Thyroid gland (tissue), 4 donors: ENCODE measurements around the gene FBXL7. TPM values are rescaled to one million over a fixed set of nuclear protein-coding genes. Genes with fewer than 3 reads are reported as not detected.

Experiments used
- DNase-seq, 2 donors: peaks; one replicate each; pipeline ENCODE4 v3.0.0-alpha.2; 2019
- H3K27ac ChIP-seq, 3 donors: fragments of 200-600 bp; sonication (generic); 1 replicate in 2 of 3; 2 replicates in 1 of 3; pipeline ENCODE4 v1.5.1; 2016 to 2019; ENCODE audit warnings: mild to moderate bottlenecking in 1 of 3, moderate library complexity in 1 of 3
- H3K27me3 ChIP-seq: fragments of 200-600 bp; sonication (generic); one replicate; pipeline ENCODE4 v1.5.1; 2019
- H3K36me3 ChIP-seq, 2 donors: fragments of 200-600 bp; sonication (generic); one replicate each; pipeline ENCODE4 v1.5.1; 2016 to 2019
- H3K4me1 ChIP-seq, 2 donors: fragments of 200-600 bp; sonication (generic); one replicate each; pipeline ENCODE4 v1.5.1; 2017 to 2019
- H3K4me3 ChIP-seq, 3 donors: fragments of 200-600 bp; sonication (generic); replicated peaks in 1 of 3; 1 replicate in 2 of 3; 2 replicates in 1 of 3; pipeline ENCODE4 v1.5.1; 2016; ENCODE audit warnings: mild to moderate bottlenecking in 1 of 3
- H3K9me3 ChIP-seq: fragments of 200-600 bp; sonication (generic); one replicate; pipeline ENCODE4 v1.5.1; 2017
- POLR2A ChIP-seq, 2 donors: fragments of 450-650 bp; IDR thresholded peaks; one replicate each; pipeline ENCODE4 v1.6.1; 2017; ENCODE audit warnings: antibody characterized with exemption in 2 of 2, mild to moderate bottlenecking in 2 of 2, moderate library complexity in 1 of 2
- WGBS, 2 donors: methylation state at CpG; one replicate each; pipeline ENCODE4 v1.1.5; 2017; 5-methylcytosine and 5-hydroxymethylcytosine counted together
- intact Hi-C: fragments of 100-400 bp; cut with DNase I; formaldehyde crosslinking; loops from one replicate; pipeline ENCODE4 v1.15.1; 2023
- total RNA-seq, 4 donors: library from RNA; depleted of rRNA; stranded (reverse); fragments of >200 nt; gene quantifications; one replicate each; pipeline ENCODE4 v1.2.3, GENCODE V29; 2016
- TF ChIP-seq, protein P1 (sequence below), 6 experiments: fragments of 200-600 bp in 3 of 6; fragments of 450-650 bp in 3 of 6; sonication (generic) in 3 of 6; IDR thresholded peaks; one replicate each; pipeline ENCODE4 v1.5.1; 2016 to 2019; ENCODE audit warnings: antibody characterized with exemption in 6 of 6, mild to moderate bottlenecking in 2 of 6, inconsistent platforms in 1 of 6, moderate library complexity in 1 of 6

Gene FBXL7
- total RNA-seq, 4 donors from 2014 or later: 6.4 to 11.8 (median 9.2) TPM

DNA sequence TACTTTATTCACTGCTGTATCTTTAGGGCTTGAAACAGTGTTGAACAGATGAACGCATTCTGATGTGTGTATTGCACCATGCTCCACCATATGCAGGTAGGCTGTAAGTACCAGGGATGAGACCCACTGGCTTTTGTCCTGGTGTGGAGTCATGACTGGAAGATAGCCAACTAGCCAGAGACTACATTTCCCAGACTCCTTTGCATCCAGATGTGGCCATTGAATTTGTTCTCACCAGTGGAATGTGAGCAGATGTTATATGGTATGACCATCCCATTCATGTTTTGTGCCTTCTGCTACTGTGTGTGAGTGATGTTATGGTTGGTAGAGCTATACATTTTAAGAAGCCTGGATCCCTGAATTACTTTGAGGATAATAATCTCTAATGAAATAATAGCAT, 7.4 kb upstream of the FBXL7 start:
- TF ChIP-seq POLR2A (IDR thresholded peaks at IDR 0.05): no peak
- TF ChIP-seq, protein P1, sequence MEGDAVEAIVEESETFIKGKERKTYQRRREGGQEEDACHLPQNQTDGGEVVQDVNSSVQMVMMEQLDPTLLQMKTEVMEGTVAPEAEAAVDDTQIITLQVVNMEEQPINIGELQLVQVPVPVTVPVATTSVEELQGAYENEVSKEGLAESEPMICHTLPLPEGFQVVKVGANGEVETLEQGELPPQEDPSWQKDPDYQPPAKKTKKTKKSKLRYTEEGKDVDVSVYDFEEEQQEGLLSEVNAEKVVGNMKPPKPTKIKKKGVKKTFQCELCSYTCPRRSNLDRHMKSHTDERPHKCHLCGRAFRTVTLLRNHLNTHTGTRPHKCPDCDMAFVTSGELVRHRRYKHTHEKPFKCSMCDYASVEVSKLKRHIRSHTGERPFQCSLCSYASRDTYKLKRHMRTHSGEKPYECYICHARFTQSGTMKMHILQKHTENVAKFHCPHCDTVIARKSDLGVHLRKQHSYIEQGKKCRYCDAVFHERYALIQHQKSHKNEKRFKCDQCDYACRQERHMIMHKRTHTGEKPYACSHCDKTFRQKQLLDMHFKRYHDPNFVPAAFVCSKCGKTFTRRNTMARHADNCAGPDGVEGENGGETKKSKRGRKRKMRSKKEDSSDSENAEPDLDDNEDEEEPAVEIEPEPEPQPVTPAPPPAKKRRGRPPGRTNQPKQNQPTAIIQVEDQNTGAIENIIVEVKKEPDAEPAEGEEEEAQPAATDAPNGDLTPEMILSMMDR (IDR thresholded peaks at IDR 0.05): no peak
- no peak for DNase-seq
- 100% methylated on average over 1 of the region's 1 CpG for WGBS, 2 donors
- H3K36me3 ChIP-seq: no peaks in the 10 kb centered on the region
- H3K27me3 ChIP-seq: no peaks in the 10 kb centered on the region
- H3K4me1 ChIP-seq: no peaks in the 10 kb centered on the region
- no peak overlapping the region for H3K27ac ChIP-seq
- intact Hi-C loops: no loop called here
- no peak overlapping the region for H3K4me3 ChIP-seq
- H3K9me3 ChIP-seq: no peaks in the 10 kb centered on the region

DNA sequence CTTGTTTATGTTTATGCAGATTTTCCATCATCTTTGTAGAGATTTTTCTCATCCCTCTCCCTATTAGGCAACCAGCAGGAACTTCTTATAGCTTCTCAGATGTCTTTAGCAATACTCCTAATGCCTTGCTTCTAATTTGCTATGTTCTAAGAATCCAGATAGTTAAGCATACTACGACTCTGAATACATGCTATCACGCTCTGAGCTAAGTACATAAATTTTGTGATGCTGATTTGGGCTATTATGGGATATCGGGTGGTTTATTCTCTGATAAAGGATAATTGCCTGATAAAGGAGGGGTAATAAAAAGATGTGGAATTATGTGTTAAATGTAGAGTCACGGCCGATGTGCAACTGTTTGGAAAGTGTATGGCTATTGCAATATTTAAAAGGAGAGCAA, 6.5 kb upstream of the FBXL7 start:
- no peaks in the 10 kb centered on the region for H3K4me1 ChIP-seq
- intact Hi-C loops: no loop called here
- H3K9me3 ChIP-seq: no peaks in the 10 kb centered on the region
- H3K36me3 ChIP-seq: no peaks in the 10 kb centered on the region
- TF ChIP-seq POLR2A (IDR thresholded peaks at IDR 0.05): no peak
- TF ChIP-seq, protein P1 (IDR thresholded peaks at IDR 0.05): no peak
- 94% methylated on average over 5 of the region's 5 CpGs for WGBS, 2 donors
- H3K27me3 ChIP-seq: no peaks in the 10 kb centered on the region
- DNase-seq: no peak
- H3K27ac ChIP-seq: no peak overlapping the region
- H3K4me3 ChIP-seq: no peak overlapping the region

DNA sequence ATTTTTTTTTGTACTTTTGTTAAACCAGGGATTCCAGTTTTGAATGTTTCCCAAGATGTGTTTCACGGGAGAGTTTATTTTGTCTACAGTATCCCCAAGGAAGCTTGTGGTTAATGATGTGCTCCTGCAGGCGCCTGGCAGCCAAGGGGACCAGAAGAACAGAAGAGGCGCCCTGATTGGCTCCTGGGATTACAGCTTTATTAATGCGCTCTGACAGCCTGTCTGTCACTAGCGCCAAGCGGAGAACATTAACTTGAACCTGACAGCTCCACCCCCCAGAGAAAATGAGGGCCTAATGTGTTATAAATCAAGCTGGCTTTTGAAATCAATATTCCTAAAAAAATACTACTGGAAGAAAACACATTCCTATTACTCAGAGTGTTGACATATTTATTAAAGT, 5.0 kb upstream of the FBXL7 start:
- Histone ChIP-seq H3K4me3 (no peak overlapping the region), H3K27ac (no peak overlapping the region), H3K36me3 (no peaks in the 10 kb centered on the region), H3K4me1 (no peaks in the 10 kb centered on the region), H3K9me3 (no peaks in the 10 kb centered on the region), H3K27me3 (no peaks in the 10 kb centered on the region)
- WGBS, 2 donors: 63 to 78% methylated on average over 6 of the region's 6 CpGs
- DNase-seq: no peak
- TF ChIP-seq, protein P1 (IDR thresholded peaks at IDR 0.05): no peak
- TF ChIP-seq POLR2A (IDR thresholded peaks at IDR 0.05): no peak
- intact Hi-C loops: no loop called here

DNA sequence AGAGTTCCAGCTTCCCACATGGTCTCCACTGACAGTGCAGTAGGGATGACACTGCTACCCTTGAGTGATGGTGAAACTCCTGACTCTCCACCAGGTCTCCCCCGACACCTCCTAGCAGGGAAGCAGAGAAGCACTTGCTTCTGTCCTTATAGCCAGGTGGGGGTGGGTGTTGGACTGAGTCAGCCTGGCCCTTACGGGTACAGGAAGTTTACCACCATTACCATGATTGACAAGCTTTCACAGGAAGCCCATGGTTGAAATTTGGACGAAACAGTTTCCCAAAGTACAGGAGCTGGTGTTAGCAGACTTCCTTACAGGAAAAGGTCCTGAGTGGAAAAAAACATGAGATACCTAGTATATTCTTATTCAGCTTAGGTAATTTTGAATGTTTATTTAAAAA, 3.1 kb upstream of the FBXL7 start:
- Histone ChIP-seq H3K27ac (no peak overlapping the region), H3K4me3 (no peak overlapping the region), H3K27me3 (no peaks in the 10 kb centered on the region), H3K4me1 (no peaks in the 10 kb centered on the region), H3K9me3 (no peaks in the 10 kb centered on the region), H3K36me3 (no peaks in the 10 kb centered on the region)
- no peak for DNase-seq
- intact Hi-C loops: no loop called here
- TF ChIP-seq POLR2A (IDR thresholded peaks at IDR 0.05): no peak
- TF ChIP-seq, protein P1 (IDR thresholded peaks at IDR 0.05): no peak
- WGBS, 2 donors: 77 to 87% methylated on average over 3 of the region's 3 CpGs

DNA sequence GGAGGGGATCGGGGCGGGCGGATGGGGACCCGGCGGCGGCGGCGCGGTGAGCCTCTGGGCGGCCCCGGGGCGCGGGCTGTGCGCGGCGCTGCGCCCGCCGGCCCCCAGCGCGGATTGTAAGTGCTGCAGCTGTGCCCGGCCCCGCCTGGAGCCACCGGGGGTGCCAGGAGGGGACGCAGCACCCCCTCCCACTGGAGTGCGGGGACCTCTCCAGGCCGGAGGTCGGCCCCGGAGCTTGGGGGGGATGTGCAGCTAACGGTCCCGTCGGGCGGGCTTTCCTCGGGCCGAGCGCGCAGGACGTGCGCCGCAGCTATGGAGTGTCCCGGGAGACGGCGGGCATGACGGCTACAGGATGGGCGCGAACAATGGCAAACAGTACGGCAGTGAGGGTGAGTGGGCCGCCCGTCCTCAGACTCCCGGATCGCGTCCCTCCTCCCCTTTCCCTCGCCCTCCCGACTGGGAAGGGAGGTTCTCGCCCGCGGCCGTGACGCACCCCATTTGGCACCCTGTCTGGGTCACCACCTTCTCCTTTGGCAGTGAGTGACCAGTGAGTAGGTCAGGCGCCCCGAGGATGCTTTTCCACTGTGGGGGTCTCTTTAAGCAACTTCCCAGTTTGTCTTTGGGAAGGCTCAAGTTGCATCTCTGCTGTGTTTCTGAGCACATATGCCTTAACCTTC, 483 bp downstream of the FBXL7 start:
- Histone ChIP-seq H3K9me3 (no peaks in the 10 kb centered on the region), H3K27me3 (no peaks in the 10 kb centered on the region), H3K4me1 (no peaks in the 10 kb centered on the region), H3K27ac (peak overlapping the region; percentile 29 to 69 (median 62)), H3K36me3 (no peaks in the 10 kb centered on the region), H3K4me3 (peak overlapping the region in 2 of 3 donors; percentile 26 to 46)
- TF ChIP-seq, protein P1 (IDR thresholded peaks at IDR 0.05): no peak
- DNase-seq: peak; percentile 8 to 23
- 2% methylated on average over 18 to 31 of the region's 61 CpGs for WGBS, 2 donors
- intact Hi-C loops: no loop called here
